H1 (cell line): Measurements from ENCODE around the gene GTPBP6. TPM values are rescaled to one million over a fixed set of nuclear protein-coding genes. Genes with fewer than 3 reads are reported as not detected.

ENCODE experiments used
- BACH1 ChIP-seq: IDR thresholded peaks from 2 replicates; pipeline ENCODE4 v1.6.1; 2012; ENCODE audit warnings: low read length, improper control_type of control experiment
- BRCA1 ChIP-seq: IDR thresholded peaks from 2 replicates; pipeline ENCODE4 v1.6.1; 2012; ENCODE audit warnings: low read depth, low read length, improper control_type of control experiment
- CBX5 ChIP-seq: fragments of 300-800, 300-1000 bp; sonication (generic); IDR thresholded peaks from 2 replicates; pipeline ENCODE4 v1.7.1; 2016; ENCODE audit warnings: antibody characterized with exemption, low read length, low read depth
- CBX8 ChIP-seq: fragments of 300-800, 300-1000 bp; sonication (generic); IDR thresholded peaks from 2 replicates; pipeline ENCODE4 v1.7.1; 2016; ENCODE audit warnings: low read depth, low read length, borderline replicate concordance
- CREB1 ChIP-seq: IDR thresholded peaks from 2 replicates; pipeline ENCODE4 v1.6.1; 2012; ENCODE audit warnings: inconsistent platforms
- EP300 ChIP-seq, 2 experiments: IDR thresholded peaks; 1 replicate in 1 of 2; 2 replicates in 1 of 2; pipeline ENCODE4 v1.6.1; 2011 to 2012; ENCODE audit warnings: low read depth in 2 of 2, low read length in 2 of 2, mild to moderate bottlenecking in 2 of 2, borderline replicate concordance in 1 of 2, inconsistent platforms in 1 of 2, moderate library complexity in 1 of 2
- HDAC6 ChIP-seq: IDR thresholded peaks from one replicate; pipeline ENCODE4 v1.7.1; 2012; ENCODE audit warnings: low read depth, mild to moderate bottlenecking, inconsistent platforms, low read length, moderate library complexity
- NANOG ChIP-seq: IDR thresholded peaks from 2 replicates; pipeline ENCODE4 v1.6.1; 2011; ENCODE audit warnings: low read length, low read depth, mild to moderate bottlenecking, inconsistent platforms; ENCODE audit not compliant: insufficient read depth, poor library complexity, severe bottlenecking
- RAD21 ChIP-seq, 2 experiments: IDR thresholded peaks in 1 of 2; conservative IDR thresholded peaks in 1 of 2; 2 replicates each; pipeline ENCODE4 v1.6.1; 2011; ENCODE audit warnings: low read depth in 2 of 2, low read length in 2 of 2, improper control_type of control experiment in 1 of 2, inconsistent platforms in 1 of 2, mild to moderate bottlenecking in 1 of 2, moderate library complexity in 1 of 2
- SP2 ChIP-seq: IDR thresholded peaks from 2 replicates; pipeline ENCODE4 v1.6.1; 2012; ENCODE audit warnings: mild to moderate bottlenecking, low read length, inconsistent platforms
- SRF ChIP-seq: IDR thresholded peaks from 2 replicates; pipeline ENCODE4 v1.6.1; 2011; ENCODE audit warnings: mild to moderate bottlenecking, low read depth, low read length, moderate library complexity
- polyA plus RNA-seq, 7 experiments: library from polyadenylated mRNA; depleted of rRNA in 3 of 7; stranded (reverse) in 5 of 7; unstranded in 2 of 7; fragments of >200 nt in 5 of 7; fragments of 200-250 nt in 2 of 7; gene quantifications; 1 replicate in 5 of 7; 2 replicates in 1 of 7; 4 replicates in 1 of 7; pipeline versions ENCODE4 v1.2.1 to v1.2.3, GENCODE V29; 2011 to 2013; ENCODE audit warnings: missing spikeins in 2 of 7, mixed read lengths in 2 of 7
- total RNA-seq: library from RNA; stranded (reverse); fragmentation: NEBNext Ultra II Directional; extraction: Animal tissue kit (Norgen Biotek cat#: 25700); gene quantifications from 2 replicates; pipeline ENCODE4 v1.2.1, GENCODE V29; 2021
- TF ChIP-seq, protein P1 (sequence below): fragments of 300-600 bp; sonication (generic); IDR thresholded peaks from 2 replicates; pipeline ENCODE4 v1.7.1; 2012; ENCODE audit warnings: low read length, moderate library complexity, mild to moderate bottlenecking, inconsistent platforms; ENCODE audit not compliant: insufficient replicate concordance

GTPBP6 gene
- total and polyA plus RNA-seq, 2 of the 8 experiments (the other 6 are each of a cell fraction or from before 2014, with no cell fraction given), result 33.9 to 57.1 TPM

DNA sequence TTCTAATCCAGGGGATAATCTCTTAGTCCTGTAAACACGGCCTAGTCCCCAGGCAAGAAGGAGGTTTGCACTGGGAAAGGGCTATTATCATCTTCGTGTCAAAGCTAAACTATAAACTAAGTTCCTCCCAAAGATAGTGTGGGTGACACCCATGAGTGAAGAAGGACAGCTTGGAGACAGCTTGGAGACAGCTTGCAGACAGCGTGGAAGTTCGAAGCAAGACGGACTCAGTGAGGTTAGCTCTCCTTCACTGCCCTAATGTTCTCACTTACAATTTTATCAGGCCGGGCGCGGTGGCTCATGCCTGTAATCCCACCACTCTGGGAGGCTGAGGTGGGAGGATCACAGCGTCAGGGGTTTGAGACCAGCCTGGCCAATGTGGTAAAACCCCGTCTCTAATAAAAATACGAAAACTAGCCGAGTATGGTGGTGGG is 56.7 kb downstream of the GTPBP6 start (continued):
- TF ChIP-seq, protein P1, sequence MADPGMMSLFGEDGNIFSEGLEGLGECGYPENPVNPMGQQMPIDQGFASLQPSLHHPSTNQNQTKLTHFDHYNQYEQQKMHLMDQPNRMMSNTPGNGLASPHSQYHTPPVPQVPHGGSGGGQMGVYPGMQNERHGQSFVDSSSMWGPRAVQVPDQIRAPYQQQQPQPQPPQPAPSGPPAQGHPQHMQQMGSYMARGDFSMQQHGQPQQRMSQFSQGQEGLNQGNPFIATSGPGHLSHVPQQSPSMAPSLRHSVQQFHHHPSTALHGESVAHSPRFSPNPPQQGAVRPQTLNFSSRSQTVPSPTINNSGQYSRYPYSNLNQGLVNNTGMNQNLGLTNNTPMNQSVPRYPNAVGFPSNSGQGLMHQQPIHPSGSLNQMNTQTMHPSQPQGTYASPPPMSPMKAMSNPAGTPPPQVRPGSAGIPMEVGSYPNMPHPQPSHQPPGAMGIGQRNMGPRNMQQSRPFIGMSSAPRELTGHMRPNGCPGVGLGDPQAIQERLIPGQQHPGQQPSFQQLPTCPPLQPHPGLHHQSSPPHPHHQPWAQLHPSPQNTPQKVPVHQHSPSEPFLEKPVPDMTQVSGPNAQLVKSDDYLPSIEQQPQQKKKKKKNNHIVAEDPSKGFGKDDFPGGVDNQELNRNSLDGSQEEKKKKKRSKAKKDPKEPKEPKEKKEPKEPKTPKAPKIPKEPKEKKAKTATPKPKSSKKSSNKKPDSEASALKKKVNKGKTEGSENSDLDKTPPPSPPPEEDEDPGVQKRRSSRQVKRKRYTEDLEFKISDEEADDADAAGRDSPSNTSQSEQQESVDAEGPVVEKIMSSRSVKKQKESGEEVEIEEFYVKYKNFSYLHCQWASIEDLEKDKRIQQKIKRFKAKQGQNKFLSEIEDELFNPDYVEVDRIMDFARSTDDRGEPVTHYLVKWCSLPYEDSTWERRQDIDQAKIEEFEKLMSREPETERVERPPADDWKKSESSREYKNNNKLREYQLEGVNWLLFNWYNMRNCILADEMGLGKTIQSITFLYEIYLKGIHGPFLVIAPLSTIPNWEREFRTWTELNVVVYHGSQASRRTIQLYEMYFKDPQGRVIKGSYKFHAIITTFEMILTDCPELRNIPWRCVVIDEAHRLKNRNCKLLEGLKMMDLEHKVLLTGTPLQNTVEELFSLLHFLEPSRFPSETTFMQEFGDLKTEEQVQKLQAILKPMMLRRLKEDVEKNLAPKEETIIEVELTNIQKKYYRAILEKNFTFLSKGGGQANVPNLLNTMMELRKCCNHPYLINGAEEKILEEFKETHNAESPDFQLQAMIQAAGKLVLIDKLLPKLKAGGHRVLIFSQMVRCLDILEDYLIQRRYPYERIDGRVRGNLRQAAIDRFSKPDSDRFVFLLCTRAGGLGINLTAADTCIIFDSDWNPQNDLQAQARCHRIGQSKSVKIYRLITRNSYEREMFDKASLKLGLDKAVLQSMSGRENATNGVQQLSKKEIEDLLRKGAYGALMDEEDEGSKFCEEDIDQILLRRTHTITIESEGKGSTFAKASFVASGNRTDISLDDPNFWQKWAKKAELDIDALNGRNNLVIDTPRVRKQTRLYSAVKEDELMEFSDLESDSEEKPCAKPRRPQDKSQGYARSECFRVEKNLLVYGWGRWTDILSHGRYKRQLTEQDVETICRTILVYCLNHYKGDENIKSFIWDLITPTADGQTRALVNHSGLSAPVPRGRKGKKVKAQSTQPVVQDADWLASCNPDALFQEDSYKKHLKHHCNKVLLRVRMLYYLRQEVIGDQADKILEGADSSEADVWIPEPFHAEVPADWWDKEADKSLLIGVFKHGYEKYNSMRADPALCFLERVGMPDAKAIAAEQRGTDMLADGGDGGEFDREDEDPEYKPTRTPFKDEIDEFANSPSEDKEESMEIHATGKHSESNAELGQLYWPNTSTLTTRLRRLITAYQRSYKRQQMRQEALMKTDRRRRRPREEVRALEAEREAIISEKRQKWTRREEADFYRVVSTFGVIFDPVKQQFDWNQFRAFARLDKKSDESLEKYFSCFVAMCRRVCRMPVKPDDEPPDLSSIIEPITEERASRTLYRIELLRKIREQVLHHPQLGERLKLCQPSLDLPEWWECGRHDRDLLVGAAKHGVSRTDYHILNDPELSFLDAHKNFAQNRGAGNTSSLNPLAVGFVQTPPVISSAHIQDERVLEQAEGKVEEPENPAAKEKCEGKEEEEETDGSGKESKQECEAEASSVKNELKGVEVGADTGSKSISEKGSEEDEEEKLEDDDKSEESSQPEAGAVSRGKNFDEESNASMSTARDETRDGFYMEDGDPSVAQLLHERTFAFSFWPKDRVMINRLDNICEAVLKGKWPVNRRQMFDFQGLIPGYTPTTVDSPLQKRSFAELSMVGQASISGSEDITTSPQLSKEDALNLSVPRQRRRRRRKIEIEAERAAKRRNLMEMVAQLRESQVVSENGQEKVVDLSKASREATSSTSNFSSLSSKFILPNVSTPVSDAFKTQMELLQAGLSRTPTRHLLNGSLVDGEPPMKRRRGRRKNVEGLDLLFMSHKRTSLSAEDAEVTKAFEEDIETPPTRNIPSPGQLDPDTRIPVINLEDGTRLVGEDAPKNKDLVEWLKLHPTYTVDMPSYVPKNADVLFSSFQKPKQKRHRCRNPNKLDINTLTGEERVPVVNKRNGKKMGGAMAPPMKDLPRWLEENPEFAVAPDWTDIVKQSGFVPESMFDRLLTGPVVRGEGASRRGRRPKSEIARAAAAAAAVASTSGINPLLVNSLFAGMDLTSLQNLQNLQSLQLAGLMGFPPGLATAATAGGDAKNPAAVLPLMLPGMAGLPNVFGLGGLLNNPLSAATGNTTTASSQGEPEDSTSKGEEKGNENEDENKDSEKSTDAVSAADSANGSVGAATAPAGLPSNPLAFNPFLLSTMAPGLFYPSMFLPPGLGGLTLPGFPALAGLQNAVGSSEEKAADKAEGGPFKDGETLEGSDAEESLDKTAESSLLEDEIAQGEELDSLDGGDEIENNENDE, result no peak
- TF ChIP-seq HDAC6 (no peak), RAD21 (IDR thresholded peaks at IDR 0.05 in 1 of 2, conservative IDR thresholded peaks at IDR 0.05 in 1 of 2; ENCODE audit: low read depth in 2 of 2, low read length in 2 of 2) (no peak), BACH1 (no peak), EP300 (IDR thresholded peaks at IDR 0.05; ENCODE audit: borderline replicate concordance in 1 of 2, low read depth in 2 of 2, low read length in 2 of 2) (no peak), SP2 (no peak), SRF (no peak), CBX8 (no peak), CBX5 (no peak), NANOG (no peak), BRCA1 (no peak), CREB1 (no peak)
